ENCODE results near the gene FRAS1. TPM values are rescaled to one million over a fixed set of nuclear protein-coding genes. Genes with fewer than 3 reads are reported as not detected.
A peak's percentile ranks its signal among the peaks of the same experiment; 100 is the strongest.

FRAS1 gene
- total and polyA plus RNA-seq, 2 donors (not counting 1 experiment from before 2014, with no cell fraction given): 0.30 to 0.66 TPM

DNA sequence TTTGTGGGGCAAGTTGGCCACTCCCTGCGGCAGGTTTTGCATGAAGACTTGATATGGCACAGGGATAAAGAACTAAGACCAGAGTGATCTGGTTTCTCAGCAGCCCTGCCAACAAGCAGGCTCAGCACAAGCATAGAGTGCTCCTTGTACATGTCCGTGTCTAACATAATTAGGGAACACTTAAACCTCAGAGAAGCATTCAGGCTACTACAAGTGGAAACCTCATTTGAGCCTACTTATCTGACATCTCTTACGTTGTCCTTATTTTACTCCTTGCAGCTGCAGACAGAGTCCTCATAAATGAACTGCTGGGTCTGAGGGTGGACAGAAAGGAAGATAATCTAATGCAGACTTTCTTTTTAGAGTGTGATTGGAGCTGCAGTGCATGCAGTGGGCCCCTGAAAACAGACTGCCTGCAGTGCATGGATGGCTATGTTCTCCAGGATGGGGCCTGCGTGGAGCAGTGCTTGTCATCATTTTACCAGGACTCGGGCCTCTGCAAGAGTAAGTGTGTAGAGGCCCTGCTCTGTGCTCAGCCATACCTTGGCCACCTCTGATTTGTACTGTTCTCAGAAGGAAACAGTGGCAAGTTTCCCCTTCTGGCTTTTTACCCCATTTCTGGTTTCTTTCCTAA is 315.3 kb downstream of the FRAS1 start:
- H3K4me3 ChIP-seq (replicated peaks in 1 of 4; ENCODE audit: control extremely low read depth in 1 of 4, insufficient read depth in 1 of 4, low read depth in 3 of 4, low read length in 4 of 4): no peak overlapping the region
- DNase-seq (ENCODE audit: low read depth in 2 of 2): no peak
- H3K4me2 ChIP-seq (ENCODE audit: extremely low read depth, insufficient read depth, low read length): no peak overlapping the region
- no peaks in the 10 kb centered on the region for H3K4me1 ChIP-seq (ENCODE audit: control insufficient read depth, extremely low read depth, insufficient read depth, low read length)
- no peaks in the 10 kb centered on the region for H3K79me2 ChIP-seq (ENCODE audit: control insufficient read depth, insufficient read depth, low read length)
- no peaks in the 10 kb centered on the region for H3K36me3 ChIP-seq (ENCODE audit: control insufficient read depth, insufficient read depth, low read length)
- H3K27ac ChIP-seq (ENCODE audit: insufficient read depth, low read length): no peak overlapping the region
- no peaks in the 10 kb centered on the region for H3K9me3 ChIP-seq (ENCODE audit: control insufficient read depth, insufficient read depth, low read depth, low read length)
- H3K27me3 ChIP-seq (ENCODE audit: control insufficient read depth, insufficient read depth, low read length): peaks cover 2% of the 10 kb centered on the region
- no peak overlapping the region for H3K9ac ChIP-seq (ENCODE audit: insufficient read depth, low read length)
- TF ChIP-seq EZH2 (IDR thresholded peaks at IDR 0.05; ENCODE audit: low read length, missing control alignments): no peak
- TF ChIP-seq, protein P1, sequence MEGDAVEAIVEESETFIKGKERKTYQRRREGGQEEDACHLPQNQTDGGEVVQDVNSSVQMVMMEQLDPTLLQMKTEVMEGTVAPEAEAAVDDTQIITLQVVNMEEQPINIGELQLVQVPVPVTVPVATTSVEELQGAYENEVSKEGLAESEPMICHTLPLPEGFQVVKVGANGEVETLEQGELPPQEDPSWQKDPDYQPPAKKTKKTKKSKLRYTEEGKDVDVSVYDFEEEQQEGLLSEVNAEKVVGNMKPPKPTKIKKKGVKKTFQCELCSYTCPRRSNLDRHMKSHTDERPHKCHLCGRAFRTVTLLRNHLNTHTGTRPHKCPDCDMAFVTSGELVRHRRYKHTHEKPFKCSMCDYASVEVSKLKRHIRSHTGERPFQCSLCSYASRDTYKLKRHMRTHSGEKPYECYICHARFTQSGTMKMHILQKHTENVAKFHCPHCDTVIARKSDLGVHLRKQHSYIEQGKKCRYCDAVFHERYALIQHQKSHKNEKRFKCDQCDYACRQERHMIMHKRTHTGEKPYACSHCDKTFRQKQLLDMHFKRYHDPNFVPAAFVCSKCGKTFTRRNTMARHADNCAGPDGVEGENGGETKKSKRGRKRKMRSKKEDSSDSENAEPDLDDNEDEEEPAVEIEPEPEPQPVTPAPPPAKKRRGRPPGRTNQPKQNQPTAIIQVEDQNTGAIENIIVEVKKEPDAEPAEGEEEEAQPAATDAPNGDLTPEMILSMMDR (conservative IDR thresholded peaks at IDR 0.05 in 1 of 2, IDR thresholded peaks at IDR 0.05 in 1 of 2; ENCODE audit: low read depth in 1 of 2, low read length in 2 of 2): no peak
- H2AFZ ChIP-seq (ENCODE audit: low read length): no peak overlapping the region
- H4K20me1 ChIP-seq (ENCODE audit: control insufficient read depth, extremely low read depth, insufficient read depth, low read length): no peaks in the 10 kb centered on the region

DNA sequence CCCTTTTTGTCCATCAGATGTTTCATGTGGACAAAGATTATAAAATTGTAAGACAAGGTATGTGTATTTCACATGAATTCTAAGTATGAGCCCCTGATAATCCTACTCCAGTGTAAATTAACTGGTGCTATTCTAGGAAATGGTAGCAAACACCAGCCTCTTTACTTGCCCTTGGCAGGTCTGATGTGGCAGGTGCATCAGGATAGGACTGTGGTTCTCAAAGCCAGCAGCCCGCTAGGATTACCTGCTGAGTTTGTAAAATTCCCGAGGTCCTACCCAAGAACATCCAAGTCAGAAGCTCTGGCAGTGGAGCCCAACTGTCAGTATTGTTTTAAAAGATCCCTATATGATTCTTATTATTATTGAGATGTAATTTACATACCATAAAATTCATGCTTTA is 320.4 kb downstream of the FRAS1 start:
- H2AFZ ChIP-seq (ENCODE audit: low read length): no peak overlapping the region
- H4K20me1 ChIP-seq (ENCODE audit: control insufficient read depth, extremely low read depth, insufficient read depth, low read length): no peaks in the 10 kb centered on the region
- H3K4me1 ChIP-seq (ENCODE audit: control insufficient read depth, extremely low read depth, insufficient read depth, low read length): no peaks in the 10 kb centered on the region
- no peaks in the 10 kb centered on the region for H3K36me3 ChIP-seq (ENCODE audit: control insufficient read depth, insufficient read depth, low read length)
- H3K27me3 ChIP-seq (ENCODE audit: control insufficient read depth, insufficient read depth, low read length): no peaks in the 10 kb centered on the region
- no peak overlapping the region for H3K27ac ChIP-seq (ENCODE audit: insufficient read depth, low read length)
- H3K4me2 ChIP-seq (ENCODE audit: extremely low read depth, insufficient read depth, low read length): no peak overlapping the region
- H3K9me3 ChIP-seq (ENCODE audit: control insufficient read depth, insufficient read depth, low read depth, low read length): no peaks in the 10 kb centered on the region
- H3K9ac ChIP-seq (ENCODE audit: insufficient read depth, low read length): no peak overlapping the region
- TF ChIP-seq, protein P1 (conservative IDR thresholded peaks at IDR 0.05 in 1 of 2, IDR thresholded peaks at IDR 0.05 in 1 of 2; ENCODE audit: low read depth in 1 of 2, low read length in 2 of 2): no peak
- TF ChIP-seq EZH2 (IDR thresholded peaks at IDR 0.05; ENCODE audit: low read length, missing control alignments): no peak
- no peak for DNase-seq (ENCODE audit: low read depth in 2 of 2)
- no peak overlapping the region for H3K4me3 ChIP-seq (replicated peaks in 1 of 4; ENCODE audit: control extremely low read depth in 1 of 4, insufficient read depth in 1 of 4, low read depth in 3 of 4, low read length in 4 of 4)
- no peaks in the 10 kb centered on the region for H3K79me2 ChIP-seq (ENCODE audit: control insufficient read depth, insufficient read depth, low read length)

DNA sequence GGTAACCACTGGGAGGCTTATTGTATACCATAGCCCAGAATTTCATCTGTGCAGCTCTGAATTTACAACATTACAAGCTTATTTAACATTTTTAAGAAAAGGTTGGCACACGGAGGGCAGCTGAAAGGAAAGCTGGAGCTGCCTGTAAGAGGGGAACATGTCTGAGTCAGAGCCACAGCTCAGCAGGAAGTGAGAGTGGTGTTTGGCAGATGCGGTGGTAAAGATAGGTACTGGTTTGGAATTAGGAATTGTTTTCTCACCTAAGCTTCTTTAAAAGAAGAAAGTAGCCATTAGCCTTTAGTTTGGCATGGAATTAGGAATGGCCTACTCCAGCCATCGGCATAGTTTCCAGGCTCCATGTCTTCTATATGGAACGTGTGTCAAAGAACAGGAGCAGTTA is 321.9 kb downstream of the FRAS1 start:
- Histone ChIP-seq H3K9ac (ENCODE audit: insufficient read depth, low read length) (no peak overlapping the region), H3K79me2 (ENCODE audit: control insufficient read depth, insufficient read depth, low read length) (no peaks in the 10 kb centered on the region), H3K27ac (ENCODE audit: insufficient read depth, low read length) (no peak overlapping the region), H3K4me2 (ENCODE audit: extremely low read depth, insufficient read depth, low read length) (no peak overlapping the region), H3K9me3 (ENCODE audit: control insufficient read depth, insufficient read depth, low read depth, low read length) (no peaks in the 10 kb centered on the region), H3K27me3 (ENCODE audit: control insufficient read depth, insufficient read depth, low read length) (no peaks in the 10 kb centered on the region), H3K36me3 (ENCODE audit: control insufficient read depth, insufficient read depth, low read length) (no peaks in the 10 kb centered on the region), H3K4me3 (replicated peaks in 1 of 4; ENCODE audit: control extremely low read depth in 1 of 4, insufficient read depth in 1 of 4, low read depth in 3 of 4, low read length in 4 of 4) (no peak overlapping the region), H3K4me1 (ENCODE audit: control insufficient read depth, extremely low read depth, insufficient read depth, low read length) (no peaks in the 10 kb centered on the region), H2AFZ (ENCODE audit: low read length) (no peak overlapping the region), H4K20me1 (ENCODE audit: control insufficient read depth, extremely low read depth, insufficient read depth, low read length) (no peaks in the 10 kb centered on the region)
- DNase-seq (ENCODE audit: low read depth in 2 of 2): peak in 1 of 2 donors; percentile 15
- no peak for TF ChIP-seq EZH2 (IDR thresholded peaks at IDR 0.05; ENCODE audit: low read length, missing control alignments)
- TF ChIP-seq, protein P1 (conservative IDR thresholded peaks at IDR 0.05 in 1 of 2, IDR thresholded peaks at IDR 0.05 in 1 of 2; ENCODE audit: low read depth in 1 of 2, low read length in 2 of 2): no peak

All from fibroblast of lung (primary cell).